K562 treated with DMSO at 1 percent for 48 hours (cell line): ENCODE measurements around the gene CD52. TPM values are rescaled to one million over a fixed set of nuclear protein-coding genes. Genes with fewer than 3 reads are reported as not detected.

Source experiments
- total RNA-seq: library from RNA; unstranded; fragments of 300-600 nt; gene quantifications from 2 replicates; pipeline ENCODE4 v1.2.3, GENCODE V29; 2022; ENCODE audit warnings: low replicate concordance; ENCODE audit errors: extremely low read depth

CD52 gene, protein sequence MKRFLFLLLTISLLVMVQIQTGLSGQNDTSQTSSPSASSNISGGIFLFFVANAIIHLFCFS
- total RNA-seq, result not detected in 2 replicates

DNA sequence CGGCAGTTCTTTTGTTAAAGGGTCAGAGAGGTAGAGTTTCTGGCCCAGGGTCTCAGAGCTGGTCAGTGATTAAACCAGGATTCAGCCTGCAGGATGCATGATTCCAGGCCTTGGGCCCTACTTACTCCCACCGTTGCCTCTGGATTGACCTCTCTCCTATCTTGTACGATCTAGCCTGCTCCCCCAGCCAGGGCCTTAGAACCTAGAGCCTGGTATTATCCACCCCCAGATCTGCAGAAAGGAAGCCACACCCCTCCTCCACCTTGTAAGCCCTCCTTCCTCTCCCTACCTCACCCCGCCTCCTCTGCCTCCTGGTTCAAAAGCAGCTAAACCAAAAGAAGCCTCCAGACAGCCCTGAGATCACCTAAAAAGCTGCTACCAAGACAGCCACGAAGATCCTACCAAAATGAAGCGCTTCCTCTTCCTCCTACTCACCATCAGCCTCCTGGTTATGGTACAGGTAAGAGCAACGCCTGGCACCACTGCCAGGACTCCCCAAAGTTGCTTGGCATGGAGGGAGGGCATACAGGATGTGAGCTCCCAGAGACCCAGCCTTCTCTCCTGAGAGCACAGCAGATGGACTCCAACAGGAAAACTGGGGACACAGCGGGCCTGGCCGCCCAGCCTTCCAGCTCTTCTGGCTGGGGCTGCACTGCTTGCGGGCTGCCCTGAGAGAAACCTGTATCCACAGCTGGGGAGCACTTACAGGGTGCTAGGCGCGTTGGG, at the start of gene CD52:
CD52 (plus strand) TSS at position 347 of the 726 bp plus-strand sequence; CDS start at position 407, 60 bp downstream.

DNA sequence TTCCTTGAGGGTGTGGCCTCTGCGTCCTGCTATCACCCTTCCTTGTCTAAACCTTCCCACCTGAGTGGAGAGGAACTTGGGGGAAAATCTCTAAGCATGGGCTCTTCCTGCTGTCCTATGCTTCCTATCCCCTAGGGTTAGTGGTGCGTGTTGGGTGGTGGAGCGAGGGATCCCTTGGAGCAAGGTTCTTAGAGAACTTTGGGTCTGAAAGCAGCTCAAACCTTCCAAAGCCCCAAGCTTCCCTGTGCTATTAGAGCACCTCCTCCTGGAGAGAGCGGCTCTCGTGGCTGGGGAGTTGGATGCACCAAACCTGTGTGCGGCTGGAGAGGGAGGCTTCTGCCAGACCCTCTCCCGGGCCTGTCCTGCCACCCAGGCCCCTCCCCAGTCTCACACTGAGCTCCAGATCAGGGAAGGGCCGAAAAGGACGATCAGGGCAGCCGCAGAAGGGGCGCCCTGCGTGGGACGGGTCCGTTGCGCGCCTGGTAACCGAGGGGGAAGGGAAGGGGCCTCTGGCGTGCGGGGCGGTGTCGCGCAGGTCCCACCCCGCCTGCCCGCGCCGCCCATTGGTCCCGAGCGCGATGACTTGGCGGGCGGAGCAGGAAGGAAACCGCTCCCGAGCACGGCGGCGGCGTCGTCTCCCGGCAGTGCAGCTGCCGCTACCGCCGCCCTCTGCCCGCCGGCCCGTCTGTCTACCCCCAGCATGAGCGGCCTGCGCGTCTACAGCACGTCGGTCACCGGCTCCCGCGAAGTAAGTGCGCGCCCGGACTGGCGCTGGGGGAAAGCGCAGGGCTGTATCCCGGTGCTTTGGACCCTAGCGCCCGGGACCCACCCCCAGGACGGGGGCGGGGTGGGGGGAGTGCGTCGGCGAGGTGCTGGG, 38.1 kb upstream of the CD52 start, which contains the start of gene SH3BGRL3:
SH3BGRL3 (plus strand) TSS at position 631 of the 877 bp plus-strand sequence; CDS start at position 701, 70 bp downstream.

DNA sequence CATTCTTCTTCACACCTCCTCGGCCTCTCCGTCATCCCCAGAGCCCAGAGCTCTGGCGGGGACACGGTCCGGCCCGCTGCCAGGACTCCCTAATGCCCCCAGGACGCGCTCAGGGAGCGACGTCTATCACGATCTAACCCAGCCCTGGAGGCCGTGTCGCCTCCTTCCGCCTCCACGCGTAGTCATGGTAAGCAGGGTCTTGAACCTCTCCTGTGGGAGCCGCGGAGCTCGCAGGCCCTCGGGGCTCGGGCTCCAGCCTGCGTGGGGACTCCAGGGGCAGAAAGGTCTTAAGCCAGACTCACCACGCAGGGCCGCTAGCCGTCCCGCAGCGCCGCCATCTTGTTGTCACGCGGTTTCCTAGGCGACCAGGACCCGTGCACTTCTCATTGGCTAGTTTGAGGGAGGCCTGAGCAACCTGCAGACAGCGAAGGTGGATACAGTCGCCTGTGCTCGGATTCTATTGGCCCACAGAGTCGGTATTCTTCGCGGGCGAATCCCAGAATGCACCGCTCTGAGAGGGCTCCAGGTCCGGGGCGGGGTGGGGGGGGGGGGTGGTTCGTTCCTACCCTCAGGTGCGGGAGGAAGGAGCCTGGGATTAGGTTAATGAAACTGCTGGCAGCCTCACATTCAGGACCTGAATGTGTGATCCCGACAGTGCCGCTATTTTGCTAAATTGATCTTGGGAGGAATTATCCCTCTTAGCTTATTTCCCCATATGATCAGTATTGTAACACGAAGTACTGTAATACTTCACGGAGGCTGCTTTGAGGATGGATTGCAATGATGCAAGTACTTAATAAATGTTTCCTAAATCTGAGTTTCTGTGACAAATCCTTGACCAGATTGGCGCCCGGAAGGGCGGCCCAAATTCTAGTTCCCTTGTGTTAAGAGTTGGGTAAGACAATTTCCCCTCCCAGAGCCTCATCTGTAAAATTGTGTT, 11.2 kb upstream of the CD52 start, which contains the start of gene UBXN11:
UBXN11 (minus strand) TSS at position 347 of the 940 bp plus-strand sequence. CDS start 3,753 bp downstream, outside the sequence.

DNA sequence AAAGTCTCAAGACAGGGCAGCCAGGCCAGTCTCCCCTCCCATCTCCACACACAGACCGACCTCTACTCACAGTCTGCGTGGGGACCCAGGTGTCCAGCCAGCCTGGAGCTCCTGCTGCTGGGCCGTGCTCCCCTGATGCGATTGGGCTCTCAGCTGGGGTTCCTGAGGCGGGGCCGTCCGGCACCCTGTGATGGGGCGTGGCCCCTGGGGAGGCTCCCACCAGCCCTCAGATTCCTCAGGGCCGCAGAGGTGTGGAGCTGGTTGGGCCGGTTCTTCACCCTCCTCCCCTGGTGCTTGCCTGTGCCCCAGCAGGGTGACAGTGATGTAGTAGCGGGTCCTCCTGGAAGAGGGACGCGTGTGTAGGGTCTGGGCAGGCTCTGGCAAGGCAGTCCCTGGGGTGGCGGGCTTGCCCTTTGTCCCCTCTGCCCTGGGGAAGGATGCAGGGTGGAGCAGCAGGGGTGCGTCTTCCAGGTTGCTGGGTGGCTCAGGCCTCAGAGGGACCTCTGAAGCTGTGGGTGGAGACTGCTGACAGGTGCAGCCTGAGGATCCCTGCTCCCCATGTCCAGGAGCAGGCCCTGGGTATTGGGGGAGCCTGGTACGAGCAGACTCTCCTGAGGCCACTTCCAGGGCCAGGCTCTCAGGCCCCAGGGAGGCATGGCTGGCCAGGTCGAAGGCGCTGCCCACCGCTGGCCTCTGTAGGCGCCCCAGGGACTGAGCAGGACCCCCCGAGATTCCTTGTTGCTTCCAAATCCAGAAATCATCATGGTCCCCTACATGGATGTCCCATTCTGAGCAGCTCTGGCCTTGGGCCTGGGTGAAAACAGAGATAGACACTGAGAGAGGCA, 36.4 kb downstream of the CD52 start, which contains the start of gene CRYBG2:
CRYBG2 (minus strand) TSS at position 155 of the 845 bp plus-strand sequence. CDS start 7,473 bp downstream, outside the sequence.

Other genes starting within 250 kb of the CD52 start
- gene PDIK1L, start 206.1 kb upstream of the CD52 start, total RNA-seq, result not detected in 2 replicates
- gene FAM110D, start 158.9 kb upstream of the CD52 start, total RNA-seq, result not detected in 2 replicates
- not detected in 2 replicates for gene C1orf232, start 149.0 kb upstream of the CD52 start, total RNA-seq
- gene ZNF593, start 148.1 kb upstream of the CD52 start, total RNA-seq, result not detected in 2 replicates
- gene ZNF593OS, start 146.1 kb upstream of the CD52 start, total RNA-seq, result not detected in 2 replicates
- not detected in 2 replicates for gene CNKSR1, start 140.5 kb upstream of the CD52 start, total RNA-seq
- not detected in 2 replicates for gene CATSPER4, start 127.4 kb upstream of the CD52 start, total RNA-seq
- not detected in 2 replicates for gene CEP85, start 83.8 kb upstream of the CD52 start, total RNA-seq
- gene SH3BGRL3, start 37.9 kb upstream of the CD52 start, total RNA-seq, result not detected in 2 replicates
- gene UBXN11, start 11.3 kb upstream of the CD52 start, total RNA-seq, result not detected in 2 replicates
- not detected in 2 replicates for gene CRYBG2, start 36.2 kb downstream of the CD52 start, total RNA-seq
- gene ZNF683, start 54.8 kb downstream of the CD52 start, total RNA-seq, result not detected in 2 replicates
- not detected in 2 replicates for gene LIN28A, start 92.9 kb downstream of the CD52 start, total RNA-seq
- gene DHDDS, start 114.4 kb downstream of the CD52 start, total RNA-seq, result not detected in 2 replicates
- 526 TPM in 1 of 2 replicates, not detected in the other for gene HMGN2, start 154.5 kb downstream of the CD52 start, total RNA-seq
- gene RPS6KA1, start 211.8 kb downstream of the CD52 start, total RNA-seq, result not detected in 2 replicates